ENCODE data around the gene CREBL2. TPM values are rescaled to one million over a fixed set of nuclear protein-coding genes. Genes with fewer than 3 reads are reported as not detected.
A peak's percentile ranks its signal among the peaks of the same experiment; 100 is the strongest.

CREBL2 gene
- total and polyA plus RNA-seq, 10 of the 15 experiments (the other 5 are each of a cell fraction or from before 2014, with no cell fraction given): 4.6 to 19.1 (median 13.5) TPM

DNA sequence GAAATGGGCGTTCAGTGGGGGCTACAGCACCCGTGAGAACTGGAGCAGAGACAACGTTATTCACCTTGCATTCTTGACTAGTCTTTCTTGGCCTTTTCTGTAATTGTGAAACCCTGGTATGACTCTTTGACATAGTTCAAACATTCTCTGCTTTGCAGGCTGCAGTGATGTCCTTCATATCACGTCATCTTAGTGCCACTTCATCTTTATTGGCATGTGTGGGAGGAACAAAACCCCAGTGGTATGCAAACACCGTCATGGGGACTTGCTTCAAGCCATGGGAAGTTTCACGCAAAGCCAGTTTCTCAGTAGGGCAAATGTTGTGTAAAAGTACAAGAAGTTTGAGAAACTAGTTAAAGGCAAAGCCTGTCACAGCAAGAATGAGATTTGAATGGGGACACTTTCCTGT, 28.8 kb upstream of the CREBL2 start (continued):
- TF ChIP-seq ZNF622 (IDR thresholded peaks at IDR 0.05) (no peak), ZNF207 (IDR thresholded peaks at IDR 0.05; ENCODE audit: borderline replicate concordance) (no peak), KAT2A (conservative IDR thresholded peaks at IDR 0.05; ENCODE audit: control insufficient read depth, low read depth, low read length) (no peak), CREB1 (IDR thresholded peaks at IDR 0.05; ENCODE audit: low read depth) (peak; percentile 97), SMAD1 (IDR thresholded peaks at IDR 0.05; ENCODE audit: low read depth, partially characterized antibody) (peak; percentile 98), SPI1 (IDR thresholded peaks at IDR 0.05; ENCODE audit: borderline replicate concordance, insufficient read depth, low read depth, low read length) (peak; percentile 87), POU2F2 (IDR thresholded peaks at IDR 0.05; ENCODE audit: borderline replicate concordance, low read depth, low read length) (peak; percentile 100), KDM1A (IDR thresholded peaks at IDR 0.05; ENCODE audit: borderline replicate concordance) (no peak), CEBPB (IDR thresholded peaks at IDR 0.05; ENCODE audit: borderline replicate concordance in 1 of 2, low read depth in 2 of 2, low read length in 2 of 2) (peak in 1 of 2 experiments; percentile 80; a peak in 2 of 4 replicates), TCF7 (IDR thresholded peaks at IDR 0.05; ENCODE audit: borderline replicate concordance) (peak; percentile 94), JUND (IDR thresholded peaks at IDR 0.05; ENCODE audit: low read depth, low read length) (peak; percentile 87), NFIC (IDR thresholded peaks at IDR 0.05; ENCODE audit: low read depth, low read length) (peak; percentile 97), BCL11A (IDR thresholded peaks at IDR 0.05; ENCODE audit: low read depth, low read length) (peak; percentile 99), LARP7 (IDR thresholded peaks at IDR 0.05) (no peak), POLR2AphosphoS5 (IDR thresholded peaks at IDR 0.05; ENCODE audit: low read length) (peak; percentile 21; the same call in 1 of the 2 replicates), JUNB (IDR thresholded peaks at IDR 0.05) (peak; percentile 99), HCFC1 (IDR thresholded peaks at IDR 0.05; ENCODE audit: low read length) (no peak), ATF7 (IDR thresholded peaks at IDR 0.05; ENCODE audit: low read depth) (peak; percentile 99), DPF2 (IDR thresholded peaks at IDR 0.05) (peak; percentile 97), YY1 (IDR thresholded peaks at IDR 0.05; ENCODE audit: low read depth, low read length) (peak; percentile 77), ESRRA (IDR thresholded peaks at IDR 0.05; ENCODE audit: low read length) (no peak), RBBP5 (conservative IDR thresholded peaks at IDR 0.05) (no peak), FOXM1 (IDR thresholded peaks at IDR 0.05; ENCODE audit: low read depth, low read length) (peak; percentile 100)
- TF ChIP-seq, protein P1, sequence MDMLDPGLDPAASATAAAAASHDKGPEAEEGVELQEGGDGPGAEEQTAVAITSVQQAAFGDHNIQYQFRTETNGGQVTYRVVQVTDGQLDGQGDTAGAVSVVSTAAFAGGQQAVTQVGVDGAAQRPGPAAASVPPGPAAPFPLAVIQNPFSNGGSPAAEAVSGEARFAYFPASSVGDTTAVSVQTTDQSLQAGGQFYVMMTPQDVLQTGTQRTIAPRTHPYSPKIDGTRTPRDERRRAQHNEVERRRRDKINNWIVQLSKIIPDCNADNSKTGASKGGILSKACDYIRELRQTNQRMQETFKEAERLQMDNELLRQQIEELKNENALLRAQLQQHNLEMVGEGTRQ (IDR thresholded peaks at IDR 0.05; ENCODE audit: borderline replicate concordance, low read depth, low read length): no peak
- TF ChIP-seq, protein P2, sequence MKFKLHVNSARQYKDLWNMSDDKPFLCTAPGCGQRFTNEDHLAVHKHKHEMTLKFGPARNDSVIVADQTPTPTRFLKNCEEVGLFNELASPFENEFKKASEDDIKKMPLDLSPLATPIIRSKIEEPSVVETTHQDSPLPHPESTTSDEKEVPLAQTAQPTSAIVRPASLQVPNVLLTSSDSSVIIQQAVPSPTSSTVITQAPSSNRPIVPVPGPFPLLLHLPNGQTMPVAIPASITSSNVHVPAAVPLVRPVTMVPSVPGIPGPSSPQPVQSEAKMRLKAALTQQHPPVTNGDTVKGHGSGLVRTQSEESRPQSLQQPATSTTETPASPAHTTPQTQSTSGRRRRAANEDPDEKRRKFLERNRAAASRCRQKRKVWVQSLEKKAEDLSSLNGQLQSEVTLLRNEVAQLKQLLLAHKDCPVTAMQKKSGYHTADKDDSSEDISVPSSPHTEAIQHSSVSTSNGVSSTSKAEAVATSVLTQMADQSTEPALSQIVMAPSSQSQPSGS (IDR thresholded peaks at IDR 0.05; ENCODE audit: low read length): peak; percentile 100
- TF ChIP-seq, protein P3, sequence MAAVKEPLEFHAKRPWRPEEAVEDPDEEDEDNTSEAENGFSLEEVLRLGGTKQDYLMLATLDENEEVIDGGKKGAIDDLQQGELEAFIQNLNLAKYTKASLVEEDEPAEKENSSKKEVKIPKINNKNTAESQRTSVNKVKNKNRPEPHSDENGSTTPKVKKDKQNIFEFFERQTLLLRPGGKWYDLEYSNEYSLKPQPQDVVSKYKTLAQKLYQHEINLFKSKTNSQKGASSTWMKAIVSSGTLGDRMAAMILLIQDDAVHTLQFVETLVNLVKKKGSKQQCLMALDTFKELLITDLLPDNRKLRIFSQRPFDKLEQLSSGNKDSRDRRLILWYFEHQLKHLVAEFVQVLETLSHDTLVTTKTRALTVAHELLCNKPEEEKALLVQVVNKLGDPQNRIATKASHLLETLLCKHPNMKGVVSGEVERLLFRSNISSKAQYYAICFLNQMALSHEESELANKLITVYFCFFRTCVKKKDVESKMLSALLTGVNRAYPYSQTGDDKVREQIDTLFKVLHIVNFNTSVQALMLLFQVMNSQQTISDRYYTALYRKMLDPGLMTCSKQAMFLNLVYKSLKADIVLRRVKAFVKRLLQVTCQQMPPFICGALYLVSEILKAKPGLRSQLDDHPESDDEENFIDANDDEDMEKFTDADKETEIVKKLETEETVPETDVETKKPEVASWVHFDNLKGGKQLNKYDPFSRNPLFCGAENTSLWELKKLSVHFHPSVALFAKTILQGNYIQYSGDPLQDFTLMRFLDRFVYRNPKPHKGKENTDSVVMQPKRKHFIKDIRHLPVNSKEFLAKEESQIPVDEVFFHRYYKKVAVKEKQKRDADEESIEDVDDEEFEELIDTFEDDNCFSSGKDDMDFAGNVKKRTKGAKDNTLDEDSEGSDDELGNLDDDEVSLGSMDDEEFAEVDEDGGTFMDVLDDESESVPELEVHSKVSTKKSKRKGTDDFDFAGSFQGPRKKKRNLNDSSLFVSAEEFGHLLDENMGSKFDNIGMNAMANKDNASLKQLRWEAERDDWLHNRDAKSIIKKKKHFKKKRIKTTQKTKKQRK (IDR thresholded peaks at IDR 0.05; ENCODE audit: low read depth, low read length): no peak
- TF ChIP-seq, protein P4, sequence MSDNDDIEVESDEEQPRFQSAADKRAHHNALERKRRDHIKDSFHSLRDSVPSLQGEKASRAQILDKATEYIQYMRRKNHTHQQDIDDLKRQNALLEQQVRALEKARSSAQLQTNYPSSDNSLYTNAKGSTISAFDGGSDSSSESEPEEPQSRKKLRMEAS (IDR thresholded peaks at IDR 0.05; ENCODE audit: low read depth, low read length): no peak
- TF ChIP-seq, protein P5, sequence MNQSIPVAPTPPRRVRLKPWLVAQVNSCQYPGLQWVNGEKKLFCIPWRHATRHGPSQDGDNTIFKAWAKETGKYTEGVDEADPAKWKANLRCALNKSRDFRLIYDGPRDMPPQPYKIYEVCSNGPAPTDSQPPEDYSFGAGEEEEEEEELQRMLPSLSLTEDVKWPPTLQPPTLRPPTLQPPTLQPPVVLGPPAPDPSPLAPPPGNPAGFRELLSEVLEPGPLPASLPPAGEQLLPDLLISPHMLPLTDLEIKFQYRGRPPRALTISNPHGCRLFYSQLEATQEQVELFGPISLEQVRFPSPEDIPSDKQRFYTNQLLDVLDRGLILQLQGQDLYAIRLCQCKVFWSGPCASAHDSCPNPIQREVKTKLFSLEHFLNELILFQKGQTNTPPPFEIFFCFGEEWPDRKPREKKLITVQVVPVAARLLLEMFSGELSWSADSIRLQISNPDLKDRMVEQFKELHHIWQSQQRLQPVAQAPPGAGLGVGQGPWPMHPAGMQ (IDR thresholded peaks at IDR 0.05; ENCODE audit: borderline replicate concordance): no peak; the same call in 1 of the 2 replicates

Measured in GM12878 (cell line).